Keratinocyte (primary cell): Measurements from ENCODE around the gene JSRP1. TPM values are rescaled to one million over a fixed set of nuclear protein-coding genes. Genes with fewer than 3 reads are reported as not detected.

Experiments
- DNase-seq: peaks from one replicate; pipeline ENCODE4 v3.0.0-alpha.2; 2011; ENCODE audit warnings: low read depth, missing footprints, low spot score
- FAIRE-seq: peaks from 2 replicates; lab custom pipeline; 2011; peaks lifted over from hg19 to GRCh38; lab: Jason Lieb, UNC
- H2AFZ ChIP-seq: 2 replicates; pipeline ENCODE4 v1.6.0; 2012; ENCODE audit warnings: low read length, control low read depth, inconsistent platforms; ENCODE audit not compliant: control insufficient read depth
- H3K27ac ChIP-seq: 2 replicates; pipeline ENCODE4 v1.5.1; 2011; ENCODE audit warnings: low read length; ENCODE audit not compliant: control insufficient read depth, insufficient read depth
- H3K27me3 ChIP-seq: 3 replicates; pipeline ENCODE4 v1.6.0; 2011; ENCODE audit warnings: low read length; ENCODE audit not compliant: control insufficient read depth, insufficient read depth; ENCODE audit errors: extremely low read depth
- H3K36me3 ChIP-seq, 2 experiments: 2 replicates in 1 of 2; 3 replicates in 1 of 2; pipeline ENCODE4 v1.5.1; 2011; ENCODE audit warnings: low read length in 2 of 2, mild to moderate bottlenecking in 1 of 2; ENCODE audit not compliant: control insufficient read depth in 2 of 2, insufficient read depth in 2 of 2; ENCODE audit errors: extremely low read depth in 1 of 2
- H3K4me1 ChIP-seq: 3 replicates; pipeline ENCODE4 v1.5.1; 2011; ENCODE audit warnings: low read length; ENCODE audit not compliant: control insufficient read depth, insufficient read depth; ENCODE audit errors: extremely low read depth
- H3K4me2 ChIP-seq: 3 replicates; pipeline ENCODE4 v1.6.0; 2011; ENCODE audit warnings: low read depth, low read length; ENCODE audit not compliant: control insufficient read depth, insufficient read depth; ENCODE audit errors: extremely low read depth
- H3K4me3 ChIP-seq, 3 experiments: fragments of 200-600 bp in 1 of 3; sonication (generic) in 1 of 3; 2 replicates in 2 of 3; 3 replicates in 1 of 3; pipeline ENCODE4 v1.5.1; 2011 to 2016; ENCODE audit warnings: low read length in 3 of 3, mild to moderate bottlenecking in 3 of 3, control low read depth in 2 of 3, inconsistent platforms in 1 of 3, low read depth in 1 of 3, mixed read lengths in 1 of 3, mixed run types in 1 of 3, moderate library complexity in 1 of 3; ENCODE audit not compliant: control insufficient read depth in 2 of 3, insufficient read depth in 2 of 3; ENCODE audit errors: extremely low read depth in 1 of 3
- H3K79me2 ChIP-seq: 2 replicates; pipeline ENCODE4 v1.6.0; 2012; ENCODE audit warnings: low read length; ENCODE audit not compliant: control insufficient read depth, insufficient read depth
- H3K9ac ChIP-seq: 3 replicates; pipeline ENCODE4 v1.6.0; 2011; ENCODE audit warnings: low read length; ENCODE audit not compliant: control insufficient read depth, insufficient read depth; ENCODE audit errors: extremely low read depth
- H3K9me1 ChIP-seq: 3 replicates; pipeline ENCODE4 v1.6.0; 2011; ENCODE audit warnings: low read length; ENCODE audit not compliant: control insufficient read depth, insufficient read depth; ENCODE audit errors: extremely low read depth
- H3K9me3 ChIP-seq: 2 replicates; pipeline ENCODE4 v1.5.1; 2012; ENCODE audit warnings: low read depth, low read length; ENCODE audit not compliant: control insufficient read depth
- H4K20me1 ChIP-seq: 3 replicates; pipeline ENCODE4 v1.6.0; 2011; ENCODE audit warnings: low read length; ENCODE audit not compliant: control insufficient read depth, insufficient read depth; ENCODE audit errors: extremely low read depth
- EZH2 ChIP-seq: IDR thresholded peaks from one replicate; pipeline ENCODE4 v1.6.1; 2012; ENCODE audit warnings: inconsistent platforms, mild to moderate bottlenecking, low read length, moderate library complexity
- dilution Hi-C: fragments of 300-500 bp; cut with MboI; formaldehyde crosslinking; loops from one replicate; pipeline ENCODE4 v1.7.0; 2020; ENCODE audit warnings: low sequenced_read_pairs; ENCODE audit not compliant: extremely low pct_ligation_motif_present
- polyA plus RNA-seq, 5 experiments: library from polyadenylated mRNA; depleted of rRNA in 3 of 5; stranded (reverse) in 3 of 5; stranded (forward) in 1 of 5; unstranded in 1 of 5; fragments of >200 nt; gene quantifications; 1 replicate in 1 of 5; 2 replicates in 3 of 5; 3 replicates in 1 of 5; pipeline versions ENCODE4 v1.2.1 to v1.2.3, GENCODE V29; 2011 to 2012; ENCODE audit warnings: missing spikeins in 2 of 5, low read depth in 1 of 5, low replicate concordance in 1 of 5
- TF ChIP-seq, protein P1 (sequence below), 3 experiments: IDR thresholded peaks in 1 of 3; conservative IDR thresholded peaks in 1 of 3; optimal IDR thresholded peaks in 1 of 3; 2 replicates in 2 of 3; 3 replicates in 1 of 3; pipeline versions ENCODE3 to v1.5.1; 2011; ENCODE audit warnings: low read length in 3 of 3, mild to moderate bottlenecking in 3 of 3, moderate library complexity in 2 of 3, control low read depth in 1 of 3, inconsistent platforms in 1 of 3; ENCODE audit not compliant: insufficient read depth in 2 of 3; ENCODE audit errors: extremely low read depth in 1 of 3

The JSRP1 gene
- polyA plus RNA-seq, 1 donor (not counting 4 experiments of a cell fraction or from before 2014, with no cell fraction given), result not detected

DNA sequence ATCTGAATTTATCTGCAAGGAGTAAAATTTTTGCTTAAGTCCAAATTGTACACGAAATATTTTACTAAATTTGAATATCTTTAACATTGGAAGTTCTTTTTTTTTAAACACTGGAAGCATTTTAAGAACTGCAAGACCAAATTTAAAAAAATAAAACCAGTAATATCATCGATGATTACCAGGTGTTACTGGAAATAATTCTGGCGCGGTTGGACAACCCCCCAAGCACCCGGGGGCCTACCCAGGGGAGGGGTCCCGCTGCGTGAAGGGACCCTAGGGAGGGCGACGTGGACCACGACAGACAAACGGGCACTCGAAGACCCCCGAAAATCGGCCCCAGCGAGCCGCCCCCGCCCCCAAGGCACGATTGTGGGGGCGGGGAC is 12.6 kb upstream of the JSRP1 start:
- peaks cover 13% of the 10 kb centered on the region for H3K4me1 ChIP-seq
- dilution Hi-C loops, result no loop called here
- no peaks in the 10 kb centered on the region for H3K9me3 ChIP-seq

DNA sequence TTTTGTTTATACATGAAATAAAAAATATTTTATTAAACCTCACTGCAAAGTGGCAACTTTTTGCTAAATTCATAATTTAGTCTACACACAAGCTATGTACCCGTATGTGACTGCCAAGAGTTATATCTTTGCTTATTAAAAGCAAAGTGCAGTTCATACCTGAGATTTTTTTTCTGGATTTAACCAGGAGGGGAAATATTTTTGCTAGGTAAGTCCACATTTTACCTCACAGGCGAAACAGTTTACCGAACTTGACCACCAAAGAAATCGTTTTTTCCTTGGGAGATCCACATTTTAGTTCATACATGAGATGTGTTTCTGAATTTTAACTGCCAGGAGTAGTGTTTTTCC is 12.2 kb upstream of the JSRP1 start:
- Histone ChIP-seq H3K4me3 (peak overlapping the region in 1 of 3 experiments; percentile 74), H3K79me2 (peaks cover 36% of the 10 kb centered on the region), H3K9ac (peak overlapping the region; percentile 71), H2AFZ (peak overlapping the region; percentile 14), H3K9me3 (no peaks in the 10 kb centered on the region), H3K4me1 (peaks cover 11% of the 10 kb centered on the region), H3K27me3 (no peaks in the 10 kb centered on the region), H3K36me3 (peaks cover 5 to 8% of the 10 kb centered on the region in 2 experiments), H3K9me1 (no peaks in the 10 kb centered on the region), H3K27ac (no peak overlapping the region), H3K4me2 (peak overlapping the region; percentile 87), H4K20me1 (peaks cover 20% of the 10 kb centered on the region)
- DNase-seq, result no peak
- no peak for FAIRE-seq
- TF ChIP-seq, protein P1, sequence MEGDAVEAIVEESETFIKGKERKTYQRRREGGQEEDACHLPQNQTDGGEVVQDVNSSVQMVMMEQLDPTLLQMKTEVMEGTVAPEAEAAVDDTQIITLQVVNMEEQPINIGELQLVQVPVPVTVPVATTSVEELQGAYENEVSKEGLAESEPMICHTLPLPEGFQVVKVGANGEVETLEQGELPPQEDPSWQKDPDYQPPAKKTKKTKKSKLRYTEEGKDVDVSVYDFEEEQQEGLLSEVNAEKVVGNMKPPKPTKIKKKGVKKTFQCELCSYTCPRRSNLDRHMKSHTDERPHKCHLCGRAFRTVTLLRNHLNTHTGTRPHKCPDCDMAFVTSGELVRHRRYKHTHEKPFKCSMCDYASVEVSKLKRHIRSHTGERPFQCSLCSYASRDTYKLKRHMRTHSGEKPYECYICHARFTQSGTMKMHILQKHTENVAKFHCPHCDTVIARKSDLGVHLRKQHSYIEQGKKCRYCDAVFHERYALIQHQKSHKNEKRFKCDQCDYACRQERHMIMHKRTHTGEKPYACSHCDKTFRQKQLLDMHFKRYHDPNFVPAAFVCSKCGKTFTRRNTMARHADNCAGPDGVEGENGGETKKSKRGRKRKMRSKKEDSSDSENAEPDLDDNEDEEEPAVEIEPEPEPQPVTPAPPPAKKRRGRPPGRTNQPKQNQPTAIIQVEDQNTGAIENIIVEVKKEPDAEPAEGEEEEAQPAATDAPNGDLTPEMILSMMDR (optimal IDR thresholded peaks at IDR 0.05 in 1 of 3, IDR thresholded peaks at IDR 0.05 in 1 of 3, conservative IDR thresholded peaks at IDR 0.05 in 1 of 3; ENCODE audit: extremely low read depth in 1 of 3, insufficient read depth in 2 of 3, low read length in 3 of 3), result no peak
- TF ChIP-seq EZH2, result no peak
- dilution Hi-C loops, result no loop called here

More for the DNA sequence above, 12.6 kb upstream of the JSRP1 start:
- Histone ChIP-seq H3K79me2 (peaks cover 38% of the 10 kb centered on the region), H3K4me3 (peak overlapping the region; percentile 55 to 77 (median 74)), H3K27ac (no peak overlapping the region), H2AFZ (peak overlapping the region; percentile 65), H3K4me2 (peak overlapping the region; percentile 87), H3K9ac (peak overlapping the region; percentile 71), H3K36me3 (peaks cover 6 to 10% of the 10 kb centered on the region in 2 experiments), H3K27me3 (no peaks in the 10 kb centered on the region), H4K20me1 (peaks cover 23% of the 10 kb centered on the region), H3K9me1 (no peaks in the 10 kb centered on the region)
- no peak for DNase-seq
- no peak for FAIRE-seq
- TF ChIP-seq EZH2, result no peak
- TF ChIP-seq, protein P1 (optimal IDR thresholded peaks at IDR 0.05 in 1 of 3, IDR thresholded peaks at IDR 0.05 in 1 of 3, conservative IDR thresholded peaks at IDR 0.05 in 1 of 3; ENCODE audit: extremely low read depth in 1 of 3, insufficient read depth in 2 of 3, low read length in 3 of 3), result no peak
